Ureter (tissue), 1 donor: ENCODE data around the gene KCNIP2. TPM values are rescaled to one million over a fixed set of nuclear protein-coding genes. Genes with fewer than 3 reads are reported as not detected.
A peak's percentile ranks its signal among the peaks of the same experiment; 100 is the strongest.

ENCODE experiments used
- DNase-seq: peaks from one replicate; pipeline ENCODE4 v3.0.0-alpha.2; 2020; ENCODE audit warnings: low spot score
- total RNA-seq: library from RNA; stranded (reverse); gene quantifications from one replicate; pipeline ENCODE4 v1.2.4, GENCODE V29; 2023
- donor health status: DM: yes; HTN: yes; CAD: no.

KCNIP2 gene
- total RNA-seq, 1 donor from 2014 or later, result 5.7 TPM

- DNase-seq, result no peak
Observed at GRCh38 chr10:101783736-101784118, 59.9 kb downstream of the KCNIP2 start.

DNA sequence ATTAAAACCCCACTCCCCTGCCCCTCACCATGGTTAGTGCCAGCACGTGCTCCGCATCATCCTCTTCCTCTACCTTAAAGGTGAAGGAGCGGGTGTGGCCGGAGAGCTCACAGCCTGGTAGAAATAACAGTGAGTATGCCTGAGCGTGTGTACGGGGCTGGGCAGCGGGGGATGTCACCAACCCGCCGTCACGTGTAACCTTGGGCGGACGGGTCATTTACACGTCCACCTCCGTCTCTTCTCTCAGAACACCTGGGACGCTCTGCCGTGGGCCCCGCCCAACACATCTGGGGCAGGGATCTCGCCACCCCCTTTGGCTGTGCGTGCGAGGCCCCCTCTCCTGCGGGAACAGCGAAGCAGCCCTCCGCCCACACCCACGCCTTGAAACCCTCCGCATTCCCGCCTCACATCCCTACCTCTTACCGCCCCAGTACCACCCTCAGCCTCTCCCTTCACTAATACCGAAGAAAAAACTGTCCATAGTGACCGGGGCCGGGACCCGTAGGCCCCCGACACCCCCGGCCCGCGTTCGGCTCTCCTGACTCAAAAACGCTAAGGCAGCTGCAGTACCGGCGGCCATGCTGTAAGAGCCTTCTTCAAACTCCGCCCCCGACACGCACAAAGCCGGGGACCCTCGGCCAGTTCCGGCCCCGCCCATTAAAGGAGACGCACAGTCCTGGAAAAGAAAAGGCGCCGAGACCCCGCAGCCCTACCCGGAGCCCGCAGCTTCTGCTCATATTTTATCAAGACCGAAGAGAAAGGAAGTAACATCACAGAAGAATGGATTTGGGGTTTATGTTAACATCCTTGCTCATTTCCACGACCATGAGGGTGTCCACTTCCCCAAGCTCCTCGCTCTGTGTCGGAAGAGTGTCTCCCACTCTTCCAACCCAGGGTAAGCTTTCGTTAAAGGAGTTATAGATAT, 60.5 kb downstream of the KCNIP2 start, which contains the start of gene NPM3:
Gene NPM3 (minus strand): TSS at position 636 of the 925 bp plus-strand sequence. CDS start 56 bp downstream, at position 580.
- peak; percentile 86 for DNase-seq

GRCh38 chr10:101781984-101782810, 61.4 kb downstream of the KCNIP2 start:
- DNase-seq, result peak; percentile 38

- no peak for DNase-seq
Observed at GRCh38 chr10:101781655-101781983, 62.0 kb downstream of the KCNIP2 start.

GRCh38 chr10:101780818-101781654, 62.6 kb downstream of the KCNIP2 start:
- peak; percentile 62 for DNase-seq

DNA sequence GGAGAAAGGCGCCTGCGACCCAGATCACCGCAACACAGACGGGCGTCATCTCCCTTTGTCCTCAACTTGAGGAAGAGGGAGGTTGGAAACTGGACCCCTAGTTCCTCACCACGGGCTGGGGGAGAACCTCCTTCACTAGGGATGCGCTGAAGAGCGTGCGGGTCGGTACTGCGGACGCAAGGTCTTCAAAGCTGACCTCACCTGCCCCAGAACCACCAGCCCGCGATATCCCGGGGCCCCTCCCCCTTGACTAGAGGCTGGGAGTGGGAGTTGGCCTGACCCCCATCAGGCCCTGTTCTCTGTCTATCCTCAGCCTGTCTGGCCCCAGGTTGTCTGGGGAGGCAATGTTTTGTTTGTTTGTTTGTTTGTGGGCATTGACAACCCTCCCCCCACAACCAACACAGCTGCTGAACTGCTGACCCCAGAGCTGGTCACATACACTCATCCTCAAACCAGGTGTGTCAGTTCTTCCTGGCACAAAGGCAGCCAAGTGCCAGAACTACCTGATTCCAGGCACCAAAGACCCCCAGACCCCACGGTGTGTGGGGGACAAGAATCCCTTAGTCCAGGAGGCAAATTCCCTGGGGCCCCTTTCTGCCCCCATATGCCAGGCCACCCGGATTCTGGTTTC, 63.3 kb downstream of the KCNIP2 start:
- DNase-seq, result peak; percentile 41

- DNase-seq, result peak; percentile 82
Observed at GRCh38 chr10:101779544-101780186, 63.9 kb downstream of the KCNIP2 start.

- DNase-seq, result peak; percentile 57
Observed at GRCh38 chr10:101778781-101779543, 64.6 kb downstream of the KCNIP2 start.

DNA sequence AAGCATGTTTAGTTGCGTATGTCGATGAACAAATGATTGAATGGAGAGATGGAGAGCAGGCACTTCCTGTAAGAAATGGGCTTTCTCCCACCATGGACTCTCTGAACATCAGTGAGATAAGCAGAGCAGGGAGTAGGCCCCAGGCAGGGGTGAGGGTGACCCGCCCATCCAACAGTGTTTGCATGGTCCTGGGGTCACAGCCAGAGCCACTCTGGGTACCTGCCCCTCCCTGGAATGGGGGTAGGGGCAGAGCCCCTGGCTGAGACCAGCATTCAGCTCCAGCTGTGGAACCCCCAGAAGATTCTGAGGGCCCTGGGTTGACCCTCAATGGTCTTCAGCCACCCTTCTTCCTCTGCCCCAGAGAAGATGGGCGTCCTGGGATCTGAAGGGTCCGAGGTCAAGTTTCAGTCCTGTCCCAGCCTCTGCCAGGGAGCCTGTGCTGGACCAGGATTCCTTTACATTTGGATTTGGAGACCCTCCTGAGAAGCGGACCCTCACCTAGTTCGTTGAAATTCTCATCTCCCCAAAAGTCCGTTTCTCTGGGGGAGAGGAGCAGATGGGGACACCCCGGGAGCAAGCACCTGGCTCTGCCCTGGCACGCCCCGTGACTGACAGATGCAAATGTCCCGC, 65.3 kb downstream of the KCNIP2 start:
- DNase-seq, result no peak

- DNase-seq, result no peak
Observed at GRCh38 chr10:101777619-101778145, 65.9 kb downstream of the KCNIP2 start.

DNA sequence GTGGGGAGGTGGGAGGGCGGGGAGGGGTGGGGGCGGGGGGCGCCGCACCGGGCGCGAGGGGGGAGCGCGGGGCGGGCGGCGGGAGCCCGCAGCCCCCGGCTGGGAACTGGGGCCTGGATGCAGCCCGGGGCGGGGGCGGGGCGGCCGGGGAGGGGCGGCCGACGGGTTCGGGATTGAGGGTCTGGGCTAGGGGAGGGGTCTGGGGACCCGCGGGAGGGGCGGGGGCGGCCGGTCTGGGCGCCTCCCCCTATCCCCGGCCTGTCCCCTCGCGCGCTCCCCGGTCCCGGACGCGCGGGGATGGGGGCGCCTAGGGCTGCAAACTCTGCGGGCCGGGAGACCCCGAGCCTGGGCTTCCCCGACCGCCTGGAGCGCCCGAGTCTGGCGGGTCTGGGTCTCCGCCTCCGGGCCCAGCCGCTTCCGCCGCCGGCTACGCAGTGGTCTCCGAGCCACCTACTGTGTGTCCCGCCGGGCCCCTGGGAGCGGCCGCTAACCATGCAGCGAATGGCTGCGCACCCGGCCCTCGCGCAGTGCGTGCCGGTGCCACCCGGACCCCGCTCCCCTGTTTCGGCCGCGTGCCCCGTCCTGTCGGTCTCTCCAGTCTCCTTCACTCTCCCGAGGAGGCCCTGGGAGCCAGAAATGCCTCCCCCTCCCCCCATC, 67.3 kb downstream of the KCNIP2 start:
- no peak for DNase-seq

Other genes starting within 250 kb of the KCNIP2 start
- gene FBXW4, start 148.6 kb downstream of the KCNIP2 start, total RNA-seq, result 94.5 TPM
- not detected for gene FGF8, start 67.7 kb downstream of the KCNIP2 start, total RNA-seq
- 45.7 TPM for gene NPM3, start 60.4 kb downstream of the KCNIP2 start, total RNA-seq
- 193 TPM for gene OGA, start 25.4 kb downstream of the KCNIP2 start, total RNA-seq
- 26.5 TPM for gene ARMH3, start 212.4 kb upstream of the KCNIP2 start, total RNA-seq
- 16.0 TPM for gene HPS6, start 221.5 kb upstream of the KCNIP2 start, total RNA-seq